SK-N-MC (cell line): Measurements from ENCODE around the gene CDC123.

Source experiments
- EZH2 ChIP-seq: fragments of 200-600 bp; sonication (generic); IDR thresholded peaks from one replicate; pipeline ENCODE4 v1.6.1; 2017; ENCODE audit warnings: antibody characterized with exemption
- FOXP2 ChIP-seq: optimal IDR thresholded peaks from 2 replicates; pipeline ENCODE3; 2011; ENCODE audit warnings: mild to moderate bottlenecking, moderate library complexity; ENCODE audit not compliant: insufficient read depth; ENCODE audit errors: extremely low read length, control extremely low read depth
- POLR2AphosphoS5 ChIP-seq: IDR thresholded peaks from 2 replicates; pipeline ENCODE4 v1.6.1; 2012; ENCODE audit warnings: mild to moderate bottlenecking, low read depth, low read length, borderline replicate concordance

DNA sequence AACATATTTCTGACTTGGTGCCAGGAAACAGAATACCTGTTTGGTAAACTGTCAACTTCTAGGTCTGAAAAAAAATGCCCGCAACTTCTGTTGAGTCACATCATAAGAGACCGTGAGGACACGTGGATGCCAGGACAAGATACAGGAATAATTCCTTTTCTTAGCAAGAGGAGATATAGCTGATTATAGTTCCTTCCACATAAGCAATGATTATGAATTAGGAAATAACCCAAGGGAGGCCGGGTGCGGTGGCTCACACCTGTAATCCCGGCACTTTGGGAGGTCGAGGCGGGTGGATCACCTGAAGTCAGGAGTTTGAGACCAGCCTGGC is 75.2 kb downstream of the CDC123 start:
- TF ChIP-seq EZH2 (no peak), POLR2AphosphoS5 (no peak), FOXP2 (no peak)
